MCF 10A (cell line): ENCODE results near the gene INTS14. TPM values are rescaled to one million over a fixed set of nuclear protein-coding genes. Genes with fewer than 3 reads are reported as not detected.
A peak's percentile ranks its signal among the peaks of the same experiment; 100 is the strongest.

Experiments used
- BruUV-seq: library from RNA; stranded (reverse); fragments of 400-500 nt; replicated peaks from 2 replicates; lab custom pipeline; 2021; lab: Mats Ljungman, UMichigan
- CTCF ChIA-PET: fragments of 300-600 bp; sonication (Branson Sonifier 250); formaldehyde crosslinking; extraction: SDS; loops from one replicate; lab custom pipeline; 2021; ENCODE audit warnings: antibody characterized with exemption, inconsistent platforms; lab: Yijun Ruan, JAX
- POLR2A ChIA-PET: fragments of 300-600, 350-650 bp; sonication (Branson Sonifier 250); formaldehyde crosslinking; extraction: SDS; loops from one replicate; lab custom pipeline; 2020; ENCODE audit warnings: antibody characterized with exemption, inconsistent platforms; lab: Yijun Ruan, JAX
- DNase-seq: peaks from one replicate; pipeline ENCODE4 v3.0.0-alpha.2; 2018; ENCODE audit not compliant: unreplicated experiment
- H3K27ac Mint-ChIP-seq: one replicate; pipeline ENCODE4 v1.8.0; 2022; ENCODE audit warnings: mild to moderate bottlenecking, low read depth, mixed read lengths; ENCODE audit not compliant: unreplicated experiment
- H3K27me3 Mint-ChIP-seq: one replicate; pipeline ENCODE4 v1.8.0; 2022; ENCODE audit warnings: mixed read lengths; ENCODE audit not compliant: insufficient read depth, unreplicated experiment
- H3K36me3 Mint-ChIP-seq: one replicate; pipeline ENCODE4 v1.8.0; 2022; ENCODE audit warnings: mild to moderate bottlenecking, moderate library complexity, mixed read lengths; ENCODE audit not compliant: insufficient read depth, unreplicated experiment
- H3K4me1 Mint-ChIP-seq: one replicate; pipeline ENCODE4 v1.8.0; 2022; ENCODE audit warnings: mixed read lengths; ENCODE audit not compliant: insufficient read depth, unreplicated experiment
- H3K4me3 Mint-ChIP-seq: one replicate; pipeline ENCODE4 v1.8.0; 2022; ENCODE audit warnings: mild to moderate bottlenecking, moderate library complexity, mixed read lengths; ENCODE audit not compliant: unreplicated experiment
- H3K9me3 Mint-ChIP-seq: one replicate; pipeline ENCODE4 v1.8.0; 2022; ENCODE audit warnings: mixed read lengths; ENCODE audit not compliant: unreplicated experiment
- CTCF ChIP-seq: fragments of 200-600 bp; IDR thresholded peaks from one replicate; pipeline ENCODE4 v1.8.0; 2022; ENCODE audit warnings: antibody characterized with exemption, mild to moderate bottlenecking; ENCODE audit not compliant: unreplicated experiment
- intact Hi-C: fragments of 100-400 bp; cut with micrococcal nuclease; formaldehyde crosslinking; loops from 2 replicates; pipeline ENCODE4 v1.14.1; 2022
- total RNA-seq: library from RNA; stranded (reverse); gene quantifications from 2 replicates; pipeline ENCODE4 v1.2.3, GENCODE V29; 2022

The INTS14 gene
- total RNA-seq, 1 experiment from 2014 or later: 47.0 TPM

- Mint-ChIP-seq H3K9me3 (no peaks in the 10 kb centered on the region), H3K4me1 (peaks cover 13% of the 10 kb centered on the region), H3K27ac (no peak overlapping the region), H3K36me3 (no peaks in the 10 kb centered on the region), H3K27me3 (no peaks in the 10 kb centered on the region), H3K4me3 (no peak overlapping the region)
- ChIA-PET POLR2A (interaction anchor here (1.0 to 1.3 kb wide), 4 partner anchors 9 to 70 kb away, joined by 3 to 5 read pairs (median 3); partner anchors contain the start of gene INTS14), CTCF (no interaction called here)
- DNase-seq: no peak
- intact Hi-C loops: no loop called here
- no peak for TF ChIP-seq CTCF
- no TSS peak for BruUV-seq
Observed at GRCh38 chr15:65540314-65540713, 70.6 kb downstream of the INTS14 start.

GRCh38 chr15:65535192-65535591 lies 75.7 kb downstream of the INTS14 start:
- H3K36me3 Mint-ChIP-seq: peaks cover 6% of the 10 kb centered on the region
- H3K9me3 Mint-ChIP-seq: no peaks in the 10 kb centered on the region
- TF ChIP-seq CTCF: no peak
- H3K4me3 Mint-ChIP-seq: no peak overlapping the region
- H3K27ac Mint-ChIP-seq: no peak overlapping the region
- DNase-seq: peak; percentile 34
- BruUV-seq: no TSS peak
- peaks cover 32% of the 10 kb centered on the region for H3K4me1 Mint-ChIP-seq
- ChIA-PET POLR2A (interaction anchor here (1.0 kb wide), 1 partner anchor 249 kb away, joined by 3 read pairs; no protein-coding TSS in a partner anchor), CTCF (no interaction called here)
- H3K27me3 Mint-ChIP-seq: no peaks in the 10 kb centered on the region
- intact Hi-C loops: no loop called here

GRCh38 chr15:65533057-65533756 lies 77.7 kb downstream of the INTS14 start:
- H3K9me3 Mint-ChIP-seq: no peaks in the 10 kb centered on the region
- H3K27me3 Mint-ChIP-seq: no peaks in the 10 kb centered on the region
- no peak for TF ChIP-seq CTCF
- intact Hi-C loops: no loop called here
- H3K27ac Mint-ChIP-seq: peak overlapping the region; percentile 86
- DNase-seq: peak; percentile 12
- ChIA-PET CTCF (no interaction called here), POLR2A (interaction anchor here (0.9 to 1.0 kb wide), 2 partner anchors 16 kb away, joined by 3 to 4 read pairs; partner anchors contain the start of gene DPP8)
- H3K36me3 Mint-ChIP-seq: peaks cover 6% of the 10 kb centered on the region
- H3K4me1 Mint-ChIP-seq: peaks cover 35% of the 10 kb centered on the region
- H3K4me3 Mint-ChIP-seq: peak overlapping the region; percentile 73
- no TSS peak for BruUV-seq

- H3K27me3 Mint-ChIP-seq: no peaks in the 10 kb centered on the region
- POLR2A ChIA-PET: interaction anchor here (1.0 kb wide), 1 partner anchor 16 kb away, joined by 4 read pairs; the partner anchor contains the start of gene DPP8
- peaks cover 31% of the 10 kb centered on the region for H3K4me1 Mint-ChIP-seq
- H3K36me3 Mint-ChIP-seq: peaks cover 6% of the 10 kb centered on the region
- peak overlapping the region; percentile 86 for H3K27ac Mint-ChIP-seq
- no peaks in the 10 kb centered on the region for H3K9me3 Mint-ChIP-seq
- CTCF ChIA-PET: no interaction called here
- no peak for TF ChIP-seq CTCF
- peak; percentile 46 for DNase-seq
- H3K4me3 Mint-ChIP-seq: peak overlapping the region; percentile 73
- intact Hi-C loops: no loop called here
- no TSS peak for BruUV-seq
Observed at GRCh38 chr15:65532738-65533051, 78.2 kb downstream of the INTS14 start.
